ENCODE measurements around the gene MYLK.

- TF ChIP-seq POLR2AphosphoS5 (IDR thresholded peaks at IDR 0.05; ENCODE audit: borderline replicate concordance, low read depth, low read length) (no peak), EZH2 (IDR thresholded peaks at IDR 0.05) (no peak)
These were observed 67.4 kb downstream of the MYLK start for GRCh38 chr3:123816673-123817207.

All from SK-N-MC (cell line).